HG02852 (cell line): ENCODE measurements around the gene EFNA5.

ENCODE experiments used
- ATAC-seq: cut with Tn5 transposase; IDR thresholded peaks from one replicate; pipeline ENCODE4 v1.9.1; 2021; ENCODE audit warnings: mild to moderate bottlenecking, moderate library complexity; ENCODE audit not compliant: unreplicated experiment

Gene EFNA5

GRCh38 chr5:107646418-107646817 lies 24.3 kb downstream of the EFNA5 start:
- ATAC-seq, result no peak

GRCh38 chr5:107640568-107640967 lies 30.2 kb downstream of the EFNA5 start:
- ATAC-seq, result no peak

- ATAC-seq, result no peak
Observed at GRCh38 chr5:107639990-107640389, 30.7 kb downstream of the EFNA5 start.

- no peak for ATAC-seq
Observed at GRCh38 chr5:107636555-107636954, 34.2 kb downstream of the EFNA5 start.

GRCh38 chr5:107636068-107636467 lies 34.7 kb downstream of the EFNA5 start:
- ATAC-seq, result no peak

GRCh38 chr5:107634981-107635848 lies 35.5 kb downstream of the EFNA5 start:
- no peak for ATAC-seq

GRCh38 chr5:107633171-107633901 lies 37.4 kb downstream of the EFNA5 start:
- ATAC-seq, result no peak

GRCh38 chr5:107631805-107632362 lies 38.9 kb downstream of the EFNA5 start:
- ATAC-seq, result no peak

- no peak for ATAC-seq
Observed at GRCh38 chr5:107630184-107630583, 40.6 kb downstream of the EFNA5 start.

- ATAC-seq, result no peak
Observed at GRCh38 chr5:107624235-107624634, 46.5 kb downstream of the EFNA5 start.

- no peak for ATAC-seq
Observed at GRCh38 chr5:107621089-107621488, 49.6 kb downstream of the EFNA5 start.

GRCh38 chr5:107619781-107620180 lies 51.0 kb downstream of the EFNA5 start:
- no peak for ATAC-seq

- ATAC-seq, result no peak
Observed at GRCh38 chr5:107618242-107618641, 52.5 kb downstream of the EFNA5 start.

- no peak for ATAC-seq
Observed at GRCh38 chr5:107617052-107617451, 53.7 kb downstream of the EFNA5 start.

- ATAC-seq, result no peak
Observed at GRCh38 chr5:107616213-107616612, 54.5 kb downstream of the EFNA5 start.

- no peak for ATAC-seq
Observed at GRCh38 chr5:107615299-107615817, 55.4 kb downstream of the EFNA5 start.

- no peak for ATAC-seq
Observed at GRCh38 chr5:107612541-107612940, 58.2 kb downstream of the EFNA5 start.

GRCh38 chr5:107610798-107611197 lies 59.9 kb downstream of the EFNA5 start:
- no peak for ATAC-seq

- ATAC-seq, result no peak
Observed at GRCh38 chr5:107607671-107608345, 62.9 kb downstream of the EFNA5 start.

GRCh38 chr5:107607196-107607595 lies 63.5 kb downstream of the EFNA5 start:
- ATAC-seq, result no peak

- ATAC-seq, result no peak
Observed at GRCh38 chr5:107605596-107606125, 65.1 kb downstream of the EFNA5 start.
